Measurements from ENCODE around the gene TTC38. TPM values are rescaled to one million over a fixed set of nuclear protein-coding genes. Genes with fewer than 3 reads are reported as not detected.
"Not testable (repeated sequence)": the region's sequence is repeated elsewhere in the genome, so short reads cannot be mapped to it uniquely, and the experiment has no call there.

The TTC38 gene
- total RNA-seq, 1 donor from 2014 or later: 55.3 TPM

DNA sequence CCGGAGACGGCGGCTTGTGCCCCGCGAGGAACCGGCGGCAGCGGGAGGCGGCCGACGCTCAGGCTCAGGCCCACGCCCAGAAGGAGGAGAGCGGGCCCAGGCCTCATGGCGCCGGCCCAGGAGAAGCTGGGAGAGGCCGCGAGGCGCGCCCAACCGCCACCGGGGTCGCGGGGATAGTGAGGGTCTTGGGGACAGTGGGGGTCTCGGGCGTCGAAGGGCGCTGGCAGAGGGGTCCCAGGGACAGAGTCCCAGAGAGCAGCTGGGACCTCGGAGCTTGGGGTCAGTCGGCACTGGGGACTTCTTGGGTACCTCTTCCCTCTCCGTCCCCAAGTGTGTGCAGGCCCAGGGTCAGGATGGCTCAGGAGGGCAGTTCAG is 4.6 kb upstream of the TTC38 start, which contains the start of gene PKDREJ:
Gene PKDREJ (minus strand): TSS at position 128 of the 375 bp plus-strand sequence. CDS start 21 bp downstream, at position 107.
- intact Hi-C loops (cut with DNase I): loop anchor here (1.0 to 10.0 kb wide), 2 partner anchors 13 to 72 kb away; partner anchors contain the start of genes CDPF1 and TRMU
- Histone ChIP-seq H3K36me3 (no peaks in the 10 kb centered on the region), H3K9me3 (no peaks in the 10 kb centered on the region), H3K4me3 (peak within 1 kb of the TSS; percentile 41 to 59), H3K27ac (no peak within 1 kb of the TSS), H3K27me3 (no peaks in the 10 kb centered on the region), H3K4me1 (peaks cover 0 to 8% of the 10 kb centered on the region in 2 donors)
- DNase-seq (ENCODE audit: low spot score in 2 of 2): no peak
- TF ChIP-seq, protein P1, sequence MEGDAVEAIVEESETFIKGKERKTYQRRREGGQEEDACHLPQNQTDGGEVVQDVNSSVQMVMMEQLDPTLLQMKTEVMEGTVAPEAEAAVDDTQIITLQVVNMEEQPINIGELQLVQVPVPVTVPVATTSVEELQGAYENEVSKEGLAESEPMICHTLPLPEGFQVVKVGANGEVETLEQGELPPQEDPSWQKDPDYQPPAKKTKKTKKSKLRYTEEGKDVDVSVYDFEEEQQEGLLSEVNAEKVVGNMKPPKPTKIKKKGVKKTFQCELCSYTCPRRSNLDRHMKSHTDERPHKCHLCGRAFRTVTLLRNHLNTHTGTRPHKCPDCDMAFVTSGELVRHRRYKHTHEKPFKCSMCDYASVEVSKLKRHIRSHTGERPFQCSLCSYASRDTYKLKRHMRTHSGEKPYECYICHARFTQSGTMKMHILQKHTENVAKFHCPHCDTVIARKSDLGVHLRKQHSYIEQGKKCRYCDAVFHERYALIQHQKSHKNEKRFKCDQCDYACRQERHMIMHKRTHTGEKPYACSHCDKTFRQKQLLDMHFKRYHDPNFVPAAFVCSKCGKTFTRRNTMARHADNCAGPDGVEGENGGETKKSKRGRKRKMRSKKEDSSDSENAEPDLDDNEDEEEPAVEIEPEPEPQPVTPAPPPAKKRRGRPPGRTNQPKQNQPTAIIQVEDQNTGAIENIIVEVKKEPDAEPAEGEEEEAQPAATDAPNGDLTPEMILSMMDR (IDR thresholded peaks at IDR 0.05): no peak

GRCh38 chr22:46264520-46264919 is 3.3 kb upstream of the TTC38 start:
- H3K36me3 ChIP-seq; DNase-seq (ENCODE audit: low spot score in 2 of 2); H3K4me3 ChIP-seq; H3K27ac ChIP-seq; H3K9me3 ChIP-seq; H3K27me3 ChIP-seq: not testable (repeated sequence)
- intact Hi-C loops (cut with DNase I): loop anchor here (10.0 kb wide), 1 partner anchor 70 kb away; the partner anchor contains the start of gene TRMU
- H3K4me1 ChIP-seq: peaks cover 0 to 14% of the 10 kb centered on the region in 2 donors

- H3K36me3 ChIP-seq; H3K9me3 ChIP-seq; DNase-seq (ENCODE audit: low spot score in 2 of 2); H3K27me3 ChIP-seq; H3K4me3 ChIP-seq; H3K27ac ChIP-seq: not testable (repeated sequence)
- peaks cover 0 to 14% of the 10 kb centered on the region in 2 donors for H3K4me1 ChIP-seq
- intact Hi-C loops (cut with DNase I): loop anchor here (5.0 to 10.0 kb wide), 2 partner anchors 69 to 258 kb away; partner anchors contain the start of gene TRMU
Measured at GRCh38 chr22:46265627-46266026, 2.2 kb upstream of the TTC38 start.

DNA sequence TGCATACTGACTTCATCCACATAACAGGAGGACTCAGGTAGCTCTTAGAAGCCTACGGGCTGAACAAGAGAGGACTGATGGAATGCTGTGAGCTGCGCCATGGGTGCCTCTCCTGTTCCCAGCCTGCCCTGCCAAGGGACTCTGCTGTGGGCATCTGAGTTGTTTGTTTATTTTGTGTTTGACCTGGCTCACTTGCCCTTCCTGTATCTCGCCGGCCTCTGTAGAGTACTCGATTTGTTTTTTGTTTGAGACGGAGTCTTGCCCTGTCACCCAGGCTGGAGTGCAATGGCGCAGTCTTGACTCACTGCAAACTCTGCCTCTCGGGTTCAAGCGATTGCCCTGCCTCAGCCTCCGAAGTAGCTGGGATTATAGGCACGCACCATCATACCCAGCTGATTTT is 1.8 kb downstream of the TTC38 start:
- no peak overlapping the region for H3K4me3 ChIP-seq
- intact Hi-C loops (cut with DNase I): loop anchor here (2.0 to 10.0 kb wide), 4 partner anchors 65 to 262 kb away; partner anchors contain the start of genes PPARA and TRMU
- H3K36me3 ChIP-seq: peaks cover 24 to 31% of the 10 kb centered on the region in 2 donors
- peak overlapping the region in 1 of 2 donors; percentile 88 for H3K27ac ChIP-seq
- no peak for DNase-seq (ENCODE audit: low spot score in 2 of 2)
- no peaks in the 10 kb centered on the region for H3K27me3 ChIP-seq
- no peaks in the 10 kb centered on the region for H3K9me3 ChIP-seq
- TF ChIP-seq, protein P1 (IDR thresholded peaks at IDR 0.05): no peak
- peaks cover 0 to 14% of the 10 kb centered on the region in 2 donors for H3K4me1 ChIP-seq

- DNase-seq (ENCODE audit: low spot score in 2 of 2): peak in 1 of 2 donors; percentile 27
- Histone ChIP-seq H3K27me3 (no peaks in the 10 kb centered on the region), H3K36me3 (peaks cover 36 to 52% of the 10 kb centered on the region in 2 donors), H3K27ac (no peak overlapping the region), H3K9me3 (no peaks in the 10 kb centered on the region), H3K4me3 (no peak overlapping the region), H3K4me1 (peaks cover 0 to 9% of the 10 kb centered on the region in 2 donors)
- TF ChIP-seq, protein P1 (IDR thresholded peaks at IDR 0.05): no peak
- intact Hi-C loops (cut with DNase I): no loop called here
Measured at GRCh38 chr22:46272196-46272595, 4.4 kb downstream of the TTC38 start.

GRCh38 chr22:46272762-46273431 is 5.1 kb downstream of the TTC38 start:
- Histone ChIP-seq H3K27ac (no peak overlapping the region), H3K9me3 (no peaks in the 10 kb centered on the region), H3K36me3 (peaks cover 39 to 58% of the 10 kb centered on the region in 2 donors), H3K27me3 (no peaks in the 10 kb centered on the region), H3K4me1 (peaks cover 0 to 6% of the 10 kb centered on the region in 2 donors), H3K4me3 (no peak overlapping the region)
- TF ChIP-seq, protein P1 (IDR thresholded peaks at IDR 0.05): no peak
- peak in 1 of 2 donors; percentile 3 for DNase-seq (ENCODE audit: low spot score in 2 of 2)
- intact Hi-C loops (cut with DNase I): no loop called here

Data from ascending aorta (tissue), 2 donors.